ENCODE measurements around the gene NTN3.
"Not testable (repeated sequence)": the region's sequence is repeated elsewhere in the genome, so short reads cannot be mapped to it uniquely, and the experiment has no call there.

The NTN3 gene

GRCh38 chr16:2441143-2441804 lies 29.8 kb upstream of the NTN3 start:
- DNase-seq (ENCODE audit: low read depth in 1 of 2, low spot score in 1 of 2) = not testable (repeated sequence)

- no peak for DNase-seq (ENCODE audit: low read depth in 1 of 2, low spot score in 1 of 2)
Observed at GRCh38 chr16:2443555-2443954, 27.5 kb upstream of the NTN3 start.

GRCh38 chr16:2447920-2448583 lies 23.0 kb upstream of the NTN3 start:
- no peak for DNase-seq (ENCODE audit: low read depth in 1 of 2, low spot score in 1 of 2)

DNA sequence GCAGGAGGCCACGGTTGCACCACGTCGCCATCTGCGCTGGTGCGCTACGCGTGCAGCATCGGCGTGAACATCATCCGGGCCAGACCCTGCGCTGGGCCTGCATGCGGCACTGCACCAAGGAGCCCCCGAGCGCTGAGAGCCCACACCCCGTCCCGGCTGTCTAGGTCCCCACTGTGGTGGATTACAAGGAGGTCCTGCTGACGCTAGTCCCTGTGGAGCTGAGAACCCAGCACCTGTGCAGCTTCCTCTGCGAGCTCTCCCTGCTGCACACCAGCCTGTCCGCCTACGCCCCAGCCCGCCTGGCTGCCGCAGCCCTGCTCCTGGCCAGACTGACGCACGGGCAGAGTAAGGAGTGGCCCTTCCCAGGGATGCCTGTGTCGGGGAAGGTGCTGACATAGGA lies 22.0 kb upstream of the NTN3 start:
- DNase-seq (ENCODE audit: low read depth in 1 of 2, low spot score in 1 of 2) = no peak

DNA sequence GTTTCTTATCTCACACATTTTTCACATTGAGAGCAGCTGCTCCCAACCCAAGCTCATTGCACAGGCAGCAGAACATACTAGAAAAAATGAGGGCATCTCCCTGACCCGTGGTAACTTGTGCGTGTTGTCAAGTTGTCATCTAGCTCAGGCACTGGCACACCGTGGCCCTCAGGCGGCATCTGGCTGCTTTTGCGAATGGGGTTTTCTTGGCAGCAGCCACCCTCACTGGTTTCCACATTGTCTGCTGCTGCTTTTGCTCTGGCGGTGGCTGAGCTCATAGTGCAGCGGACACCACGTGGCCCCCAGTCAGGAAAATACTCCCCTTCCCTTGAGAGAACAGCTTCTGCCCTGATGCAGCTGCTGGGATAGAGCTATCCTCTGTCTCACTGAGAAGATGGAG lies 20.6 kb upstream of the NTN3 start:
- no peak for DNase-seq (ENCODE audit: low read depth in 1 of 2, low spot score in 1 of 2)

DNA sequence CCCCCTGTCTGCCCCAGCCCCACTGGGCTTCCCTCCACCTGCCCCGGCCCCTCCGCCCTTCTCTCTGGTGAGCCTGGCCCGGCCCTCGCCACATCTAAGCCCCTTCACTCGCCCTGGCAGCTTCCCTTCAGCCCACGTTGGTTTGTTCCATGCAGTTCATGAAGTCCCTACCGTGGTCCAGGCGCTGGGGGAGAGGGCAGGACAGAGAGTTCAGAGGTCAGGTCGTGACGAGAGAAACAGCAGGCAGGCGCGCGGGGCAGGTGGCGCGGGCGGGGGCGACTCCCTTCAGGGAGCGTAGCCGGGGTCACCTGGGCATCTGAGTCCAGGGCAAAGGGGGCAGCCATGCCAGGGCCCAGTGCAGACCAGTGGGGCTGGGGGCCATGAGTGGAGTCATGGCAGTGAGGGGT lies 20.1 kb upstream of the NTN3 start:
- no peak for DNase-seq (ENCODE audit: low read depth in 1 of 2, low spot score in 1 of 2)

GRCh38 chr16:2451851-2452320 lies 19.2 kb upstream of the NTN3 start:
- no peak for DNase-seq (ENCODE audit: low read depth in 1 of 2, low spot score in 1 of 2)

DNA sequence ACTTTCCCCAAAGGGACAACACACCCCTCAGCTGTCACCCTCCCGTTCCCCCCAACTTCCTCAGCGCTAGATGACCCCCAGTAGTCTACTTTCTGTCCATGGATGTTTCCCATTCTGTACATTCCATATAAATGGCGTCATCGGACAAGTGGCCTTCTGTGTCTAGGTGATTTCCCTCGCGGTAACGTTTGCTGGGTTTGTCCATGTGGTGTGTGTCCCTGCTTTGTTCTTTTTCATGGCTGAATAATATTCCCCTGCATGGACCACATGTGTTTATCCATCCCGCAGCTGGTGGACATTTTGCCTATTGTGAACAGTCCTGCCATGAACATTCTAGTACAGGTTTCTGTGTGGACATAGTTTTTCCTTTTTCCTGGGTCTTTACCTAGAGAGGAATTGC lies 18.4 kb upstream of the NTN3 start:
- DNase-seq (ENCODE audit: low read depth in 1 of 2, low spot score in 1 of 2) = no peak

GRCh38 chr16:2455081-2455845 lies 15.8 kb upstream of the NTN3 start:
- DNase-seq (ENCODE audit: low read depth in 1 of 2, low spot score in 1 of 2) = no peak

- DNase-seq (ENCODE audit: low read depth in 1 of 2, low spot score in 1 of 2) = no peak
Observed at GRCh38 chr16:2456551-2457153, 14.4 kb upstream of the NTN3 start.

DNA sequence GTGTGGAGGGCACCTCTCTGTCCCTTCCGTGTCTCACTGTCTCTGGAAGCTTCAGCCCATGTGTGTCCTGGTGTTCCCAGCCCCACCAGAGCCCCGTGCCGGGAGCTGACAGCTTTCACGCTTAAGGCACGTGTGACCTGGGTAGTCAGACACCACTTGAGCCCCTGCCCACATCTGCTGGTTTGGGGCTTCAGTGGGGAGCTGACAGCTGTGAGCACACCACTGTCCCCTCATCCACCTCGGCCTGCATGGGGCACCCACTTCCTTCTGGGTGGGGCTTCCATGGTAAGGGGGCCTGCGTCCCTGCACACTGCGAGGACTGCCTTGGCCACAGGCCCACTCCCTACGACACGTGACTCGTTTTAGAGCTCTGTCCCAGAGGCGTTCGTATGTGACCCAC lies 13.8 kb upstream of the NTN3 start:
- no peak for DNase-seq (ENCODE audit: low read depth in 1 of 2, low spot score in 1 of 2)

- no peak for DNase-seq (ENCODE audit: low read depth in 1 of 2, low spot score in 1 of 2)
Observed at GRCh38 chr16:2457946-2458345, 13.2 kb upstream of the NTN3 start.

DNA sequence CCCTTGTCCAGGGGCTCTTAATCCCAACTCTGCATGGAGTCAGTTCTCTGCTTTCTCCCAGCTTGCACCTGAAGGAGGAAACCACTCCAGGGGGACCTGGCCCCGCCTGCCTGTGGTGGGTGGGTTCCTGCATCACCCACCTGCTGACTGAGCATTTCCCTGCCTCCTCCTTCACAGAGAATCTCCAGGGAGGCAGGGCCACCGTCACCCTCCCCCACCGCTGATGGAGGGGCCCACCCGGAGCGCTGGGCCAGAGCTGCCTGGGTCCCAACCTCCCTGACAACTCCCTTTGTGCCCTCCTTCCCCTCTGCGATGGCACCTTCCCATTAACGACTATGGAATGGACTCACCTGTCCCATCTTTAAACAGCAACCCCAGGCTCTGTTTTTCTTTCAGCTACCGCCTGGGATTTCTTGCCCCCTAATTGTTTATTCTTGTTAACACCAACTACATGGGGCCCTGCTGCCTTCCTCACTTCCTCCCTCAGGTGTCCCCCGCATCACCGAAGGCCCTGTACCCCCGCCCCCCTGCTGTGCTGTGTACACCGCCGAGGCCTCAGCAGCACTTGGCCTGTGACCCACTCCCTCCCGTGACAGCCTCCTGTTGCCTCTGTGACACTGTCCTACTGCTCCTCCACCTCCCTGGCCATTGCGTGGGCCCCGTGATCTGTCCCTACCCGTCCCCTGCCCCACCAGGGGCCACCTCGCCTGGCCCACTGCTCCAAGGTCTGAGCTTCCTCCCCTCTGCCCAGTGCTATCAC lies 12.0 kb upstream of the NTN3 start:
- DNase-seq (ENCODE audit: low read depth in 1 of 2, low spot score in 1 of 2) = no peak

- peak; percentile 93 to 95 for DNase-seq (ENCODE audit: low read depth in 1 of 2, low spot score in 1 of 2)
Observed at GRCh38 chr16:2459647-2460390, 11.3 kb upstream of the NTN3 start, which contains the start of gene TEDC2. Gene TEDC2, plus strand, starts transcription at chr16:2460109. Its CDS starts 36 bp downstream, at chr16:2460145.

GRCh38 chr16:2460391-2460713 lies 10.7 kb upstream of the NTN3 start:
- no peak for DNase-seq (ENCODE audit: low read depth in 1 of 2, low spot score in 1 of 2)

- no peak for DNase-seq (ENCODE audit: low read depth in 1 of 2, low spot score in 1 of 2)
Observed at GRCh38 chr16:2460916-2461315, 10.2 kb upstream of the NTN3 start.

GRCh38 chr16:2462031-2462866 lies 8.8 kb upstream of the NTN3 start:
- DNase-seq (ENCODE audit: low read depth in 1 of 2, low spot score in 1 of 2) = no peak

GRCh38 chr16:2464333-2464732 lies 6.8 kb upstream of the NTN3 start:
- DNase-seq (ENCODE audit: low read depth in 1 of 2, low spot score in 1 of 2) = no peak

DNA sequence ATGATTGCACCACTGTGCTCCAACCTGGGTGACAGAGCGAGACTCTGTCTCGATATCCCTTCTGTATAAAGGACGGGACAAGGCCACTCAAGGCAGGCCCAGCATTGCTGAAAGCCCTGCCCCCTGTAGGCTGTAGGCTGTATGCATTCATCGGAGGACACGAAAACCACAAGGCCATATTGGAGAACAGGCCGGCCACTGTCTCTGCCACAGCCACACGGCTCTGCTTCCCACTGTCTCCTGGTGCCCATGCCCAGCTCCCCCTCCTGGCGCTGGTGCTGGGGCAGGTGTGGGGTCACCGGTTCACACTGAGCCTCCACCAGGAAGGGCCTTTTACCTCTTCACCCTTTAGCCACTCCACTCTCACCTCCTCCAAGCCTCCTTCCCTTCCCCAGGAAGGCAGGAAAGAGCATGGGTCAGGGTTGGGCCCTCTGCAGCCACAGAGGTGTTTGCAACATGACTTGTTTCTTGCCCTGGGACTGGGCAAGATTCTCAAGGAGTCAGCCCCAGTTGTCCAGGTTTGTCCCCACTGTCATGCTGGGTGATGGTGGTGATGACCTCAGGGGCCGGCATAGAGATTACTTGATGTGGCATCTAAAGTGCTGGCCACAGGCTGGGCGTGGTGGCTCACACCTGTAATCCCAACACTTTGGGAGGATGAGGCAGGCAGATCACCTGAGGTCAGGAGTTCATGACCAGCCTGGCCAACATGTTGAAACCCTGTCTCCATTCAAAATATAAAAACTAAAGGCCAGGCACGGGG lies 5.3 kb upstream of the NTN3 start:
- no peak for DNase-seq (ENCODE audit: low read depth in 1 of 2, low spot score in 1 of 2)

All from activated T-helper 1 cell treated with anti-CD3 and anti-CD28 coated beads, Interleukin-2, amount 50 U/mL, for 16 hours (primary cell).